Epithelial cell of esophagus (primary cell): ENCODE data around the gene FGF6.

Source experiments
- DNase-seq: peaks from one replicate; pipeline ENCODE4 v3.0.0; 2010; ENCODE audit warnings: low read depth
- H3K4me3 ChIP-seq: 2 replicates; pipeline ENCODE4 v1.5.1; 2011; ENCODE audit warnings: mild to moderate bottlenecking, low read length, control low read depth
- CTCF ChIP-seq: IDR thresholded peaks from 2 replicates; pipeline ENCODE4 v1.5.1; 2011; ENCODE audit warnings: low read depth, mild to moderate bottlenecking, low read length, control low read depth, inconsistent platforms; ENCODE audit not compliant: insufficient read depth; ENCODE audit errors: missing control alignments

The FGF6 gene

DNA sequence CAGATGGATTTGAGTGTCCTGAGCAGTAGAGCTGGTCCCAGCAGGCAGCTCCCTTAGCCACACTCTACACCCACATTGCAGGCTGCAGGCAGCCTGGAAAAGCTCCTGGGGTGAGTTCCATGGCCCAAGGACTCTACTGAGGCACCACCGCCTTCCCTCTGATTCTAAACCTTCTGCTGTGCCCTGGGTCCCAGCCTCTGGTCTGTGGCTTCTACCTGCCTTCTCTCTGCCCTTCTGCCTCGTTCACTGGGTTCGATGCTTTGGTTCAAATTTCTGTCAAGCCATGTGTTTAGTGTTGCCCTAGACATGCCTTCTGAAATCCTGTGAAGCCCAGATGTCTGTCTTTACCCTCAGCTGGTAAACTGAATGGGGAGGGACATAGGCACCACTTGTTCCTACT is 1.5 kb upstream of the FGF6 start:
- H3K4me3 ChIP-seq = no peak overlapping the region
- DNase-seq = no peak
- TF ChIP-seq CTCF = no peak

DNA sequence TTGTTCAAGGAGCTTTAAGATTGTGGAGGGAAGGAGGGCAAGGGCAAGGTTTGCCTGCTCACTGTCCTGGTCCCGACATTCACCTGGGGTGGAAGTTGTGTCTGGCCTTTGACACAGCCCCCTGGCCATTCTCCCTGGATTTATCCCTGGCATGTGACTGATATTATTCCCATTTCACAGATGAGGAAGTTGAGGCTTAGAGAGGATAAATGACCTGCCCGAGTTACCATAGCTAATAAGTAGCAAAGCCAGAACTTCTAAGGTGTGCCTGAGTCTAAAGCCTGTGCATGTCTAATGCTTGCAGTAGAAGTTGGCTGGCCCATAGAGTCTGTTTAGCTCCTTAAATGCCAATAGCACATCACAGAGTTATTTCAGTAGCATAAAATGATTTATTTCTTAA is 720 bp upstream of the FGF6 start:
- no peak overlapping the region for H3K4me3 ChIP-seq
- no peak for TF ChIP-seq CTCF
- DNase-seq = no peak

- TF ChIP-seq CTCF = no peak
- no peak overlapping the region for H3K4me3 ChIP-seq
- no peak for DNase-seq
Observed at GRCh38 chr12:4444031-4444430, 1.6 kb downstream of the FGF6 start.

GRCh38 chr12:4443616-4444015 is 2.0 kb downstream of the FGF6 start:
- TF ChIP-seq CTCF = no peak
- H3K4me3 ChIP-seq = no peak overlapping the region
- DNase-seq = no peak

DNA sequence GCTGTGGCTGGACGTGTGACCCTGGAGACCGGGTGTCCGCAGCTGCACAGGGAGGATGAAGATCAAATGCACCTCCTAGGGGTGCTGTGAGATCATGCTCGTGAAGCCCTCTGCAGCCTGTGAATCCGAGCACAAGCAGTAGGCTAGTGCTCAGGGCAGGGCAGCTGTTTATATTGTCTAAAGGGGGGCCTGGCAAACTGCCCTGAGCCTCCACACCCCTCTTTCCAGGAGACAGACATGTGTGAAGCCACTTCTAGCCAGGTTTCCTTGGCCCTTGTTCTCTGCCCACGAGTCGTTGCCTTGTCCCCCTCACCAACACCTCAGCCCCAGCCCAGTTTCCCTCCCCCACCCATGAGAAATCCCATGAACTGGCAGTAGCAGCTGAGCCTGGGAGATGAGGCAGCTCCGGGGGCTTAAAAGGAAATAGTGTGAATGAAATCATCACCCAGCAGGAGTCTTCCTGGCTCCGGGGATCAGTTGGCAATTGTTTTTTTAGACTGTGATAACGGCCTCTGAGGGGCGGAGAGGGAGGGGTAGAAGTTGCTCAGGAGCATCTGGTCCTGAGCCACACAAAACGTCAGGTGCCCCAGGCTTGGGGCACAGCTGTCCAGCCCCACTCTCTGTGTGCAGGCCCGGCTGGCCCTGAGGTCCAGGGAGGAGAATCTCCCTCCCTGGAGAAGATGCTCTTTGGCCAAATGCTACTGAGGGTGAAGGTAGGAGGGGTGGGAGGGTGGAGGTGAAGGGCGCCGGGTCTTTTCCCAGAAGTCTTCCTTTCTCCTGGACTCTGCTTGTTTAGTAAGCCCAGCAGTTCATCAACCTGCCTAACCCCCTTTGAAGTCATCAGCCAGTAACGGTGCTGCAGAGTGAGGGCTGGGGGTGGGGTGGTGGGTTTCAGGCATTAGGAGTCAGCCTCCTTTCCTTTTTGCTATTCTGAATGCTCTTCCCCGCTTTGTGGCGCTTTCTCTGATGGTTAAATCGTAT is 4.0 kb downstream of the FGF6 start:
- no peak for TF ChIP-seq CTCF
- DNase-seq = no peak
- no peak overlapping the region for H3K4me3 ChIP-seq

GRCh38 chr12:4440187-4440941 is 5.3 kb downstream of the FGF6 start:
- DNase-seq = no peak
- no peak overlapping the region for H3K4me3 ChIP-seq
- TF ChIP-seq CTCF = no peak
